Adipocyte (in vitro differentiated cells): ENCODE data around the gene CCDC136.

Source experiments
- DNase-seq: peaks from one replicate; pipeline ENCODE4 v3.0.0-alpha.2; 2015; ENCODE audit warnings: low read depth
- H3K27me3 ChIP-seq: replicated peaks from 2 replicates; pipeline ENCODE4 v1.7.0; 2013; ENCODE audit warnings: mild to moderate bottlenecking, low read length, moderate library complexity; ENCODE audit not compliant: control insufficient read depth, insufficient read depth
- H3K36me3 ChIP-seq: 2 replicates; pipeline ENCODE4 v1.7.0; 2013; ENCODE audit warnings: low read length, mild to moderate bottlenecking, moderate library complexity; ENCODE audit not compliant: control insufficient read depth, insufficient read depth, severe bottlenecking
- H3K4me1 ChIP-seq: 2 replicates; pipeline ENCODE4 v1.7.0; 2013; ENCODE audit warnings: mild to moderate bottlenecking, low read length, moderate library complexity; ENCODE audit not compliant: control insufficient read depth, insufficient read depth
- H3K4me3 ChIP-seq: 2 replicates; pipeline ENCODE4 v1.7.0; 2013; ENCODE audit warnings: mild to moderate bottlenecking, low read length, moderate library complexity
- H3K9ac ChIP-seq: 2 replicates; pipeline ENCODE4 v1.7.0; 2013; ENCODE audit warnings: mild to moderate bottlenecking, low read length, moderate library complexity
- H3K9me3 ChIP-seq: 2 replicates; pipeline ENCODE4 v1.7.0; 2013; ENCODE audit warnings: mild to moderate bottlenecking, low read length, moderate library complexity; ENCODE audit not compliant: control insufficient read depth

The CCDC136 gene

GRCh38 chr7:128862571-128863432 lies 71.0 kb downstream of the CCDC136 start, which contains the start of gene ATP6V1F:
Gene ATP6V1F, plus strand, starts transcription at chr7:128862856. Its CDS starts 49 bp downstream, at chr7:128862905.
- H3K4me1 ChIP-seq: peaks cover 35% of the 10 kb centered on the region
- H3K36me3 ChIP-seq: peaks cover 21% of the 10 kb centered on the region
- DNase-seq: peak; percentile 98
- H3K9me3 ChIP-seq: no peaks in the 10 kb centered on the region
- H3K9ac ChIP-seq: peak within 1 kb of the TSS; percentile 94
- peak within 1 kb of the TSS; percentile 92 for H3K4me3 ChIP-seq
- no peaks in the 10 kb centered on the region for H3K27me3 ChIP-seq

- Histone ChIP-seq H3K4me1 (peaks cover 34% of the 10 kb centered on the region), H3K9me3 (no peaks in the 10 kb centered on the region), H3K4me3 (peak overlapping the region; percentile 92), H3K36me3 (peaks cover 19% of the 10 kb centered on the region), H3K27me3 (no peaks in the 10 kb centered on the region), H3K9ac (peak overlapping the region; percentile 94)
- DNase-seq: peak; percentile 79
Measured at GRCh38 chr7:128863433-128863989, 71.7 kb downstream of the CCDC136 start.

DNA sequence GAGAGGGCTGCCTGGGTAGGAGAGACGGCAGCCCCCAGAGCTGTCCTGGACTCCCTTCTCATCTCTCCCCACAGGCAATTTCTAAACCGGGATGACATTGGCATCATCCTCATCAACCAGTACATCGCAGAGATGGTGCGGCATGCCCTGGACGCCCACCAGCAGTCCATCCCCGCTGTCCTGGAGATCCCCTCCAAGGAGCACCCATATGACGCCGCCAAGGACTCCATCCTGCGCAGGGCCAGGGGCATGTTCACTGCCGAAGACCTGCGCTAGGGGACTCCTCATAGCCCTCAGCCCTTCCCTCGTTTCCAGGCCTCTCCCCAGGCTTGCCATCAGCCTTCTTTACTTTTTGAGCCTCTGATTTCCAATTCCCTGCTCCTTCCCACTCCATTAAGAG lies 73.5 kb downstream of the CCDC136 start:
- DNase-seq: no peak

DNA sequence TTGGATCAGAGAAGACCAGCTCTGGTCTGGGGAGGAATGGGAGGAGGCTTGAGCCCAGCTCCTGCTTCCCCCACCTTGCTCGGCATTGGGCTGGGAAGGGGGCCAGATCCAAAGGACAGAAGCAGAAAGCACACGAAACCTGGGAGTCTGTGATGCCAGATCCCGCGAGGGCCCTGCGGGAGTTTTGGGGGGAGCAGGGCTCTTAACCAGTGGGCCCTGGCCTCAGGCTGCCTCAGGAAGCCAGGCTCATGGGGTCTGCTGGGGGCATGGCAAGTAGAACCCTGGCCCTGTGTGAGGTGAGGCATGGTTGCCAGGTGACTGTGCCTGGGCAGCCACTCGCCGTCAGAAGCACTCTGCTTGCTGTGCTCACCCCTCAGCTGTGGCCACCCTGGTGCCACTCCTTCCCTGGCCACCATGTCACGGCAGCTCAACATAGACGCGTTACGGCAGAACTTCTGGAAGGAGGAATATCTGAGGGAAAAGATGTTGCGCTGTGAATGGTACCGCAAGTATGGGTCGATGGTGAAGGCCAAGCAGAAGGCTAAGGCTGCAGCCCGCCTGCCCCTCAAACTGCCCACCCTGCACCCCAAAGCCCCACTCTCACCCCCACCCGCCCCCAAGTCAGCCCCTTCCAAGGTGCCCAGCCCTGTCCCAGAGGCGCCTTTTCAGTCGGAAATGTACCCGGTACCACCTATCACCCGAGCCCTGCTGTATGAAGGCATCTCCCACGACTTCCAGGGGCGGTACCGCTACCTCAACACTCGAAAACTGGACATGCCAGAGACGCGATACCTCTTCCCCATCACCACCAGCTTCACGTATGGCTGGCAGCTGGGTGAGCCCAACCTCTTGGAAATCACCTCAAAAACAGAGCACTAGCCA lies 74.5 kb downstream of the CCDC136 start:
- DNase-seq: no peak
- no peaks in the 10 kb centered on the region for H3K9me3 ChIP-seq
- H3K27me3 ChIP-seq: no peaks in the 10 kb centered on the region
- peaks cover 16% of the 10 kb centered on the region for H3K36me3 ChIP-seq
- no peak overlapping the region for H3K9ac ChIP-seq
- peaks cover 23% of the 10 kb centered on the region for H3K4me1 ChIP-seq
- H3K4me3 ChIP-seq: no peak overlapping the region

More for the DNA sequence above, 73.5 kb downstream of the CCDC136 start:
- Histone ChIP-seq H3K9me3 (no peaks in the 10 kb centered on the region), H3K4me1 (peaks cover 29% of the 10 kb centered on the region), H3K36me3 (peaks cover 16% of the 10 kb centered on the region), H3K9ac (no peak overlapping the region), H3K4me3 (no peak overlapping the region), H3K27me3 (no peaks in the 10 kb centered on the region)

GRCh38 chr7:128867241-128867640 lies 75.5 kb downstream of the CCDC136 start:
- no peak for DNase-seq
- Histone ChIP-seq H3K4me1 (peaks cover 20% of the 10 kb centered on the region), H3K9me3 (no peaks in the 10 kb centered on the region), H3K4me3 (no peak overlapping the region), H3K36me3 (peaks cover 16% of the 10 kb centered on the region), H3K27me3 (no peaks in the 10 kb centered on the region), H3K9ac (no peak overlapping the region)

DNA sequence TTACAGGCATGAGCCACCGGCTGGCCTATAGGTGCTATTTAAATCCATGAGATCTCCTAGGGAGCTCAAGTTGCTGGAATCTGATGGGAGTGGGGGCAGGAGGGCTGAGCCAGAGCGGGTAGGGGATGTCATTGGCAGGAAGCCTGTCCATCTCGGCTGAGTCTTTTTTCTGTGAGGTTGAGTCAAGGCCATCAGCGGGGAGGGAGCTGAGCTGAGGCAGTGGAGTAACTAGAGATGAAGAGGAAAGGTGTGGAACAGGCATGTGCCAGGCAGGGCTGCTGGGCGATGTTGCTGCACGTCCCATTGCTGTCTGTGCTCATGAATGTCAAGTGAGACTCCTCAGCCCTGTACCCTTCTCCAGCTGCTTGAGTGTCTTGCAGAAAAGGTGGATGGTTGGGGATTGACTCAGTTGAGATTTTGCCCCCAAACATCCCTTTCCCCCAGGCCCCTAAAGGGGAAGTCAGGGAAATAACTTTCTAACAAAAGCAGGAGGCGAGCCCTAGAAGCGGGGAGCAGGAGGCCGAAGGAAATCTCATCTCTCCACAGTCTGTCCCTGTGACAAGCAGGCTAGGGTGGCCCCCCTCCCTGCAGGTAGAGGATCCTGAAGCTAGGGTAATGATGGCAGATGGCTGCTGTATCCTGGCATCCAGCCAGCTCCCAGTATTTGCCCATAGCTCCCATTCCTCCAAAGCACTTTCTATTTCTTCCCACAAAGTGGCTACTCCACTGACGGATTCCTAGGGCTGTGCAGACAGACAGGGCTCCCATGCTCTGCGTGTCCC lies 76.3 kb downstream of the CCDC136 start:
- Histone ChIP-seq H3K4me1 (peaks cover 18% of the 10 kb centered on the region), H3K36me3 (peaks cover 16% of the 10 kb centered on the region), H3K9ac (no peak overlapping the region), H3K9me3 (no peaks in the 10 kb centered on the region), H3K27me3 (no peaks in the 10 kb centered on the region), H3K4me3 (no peak overlapping the region)
- no peak for DNase-seq

DNA sequence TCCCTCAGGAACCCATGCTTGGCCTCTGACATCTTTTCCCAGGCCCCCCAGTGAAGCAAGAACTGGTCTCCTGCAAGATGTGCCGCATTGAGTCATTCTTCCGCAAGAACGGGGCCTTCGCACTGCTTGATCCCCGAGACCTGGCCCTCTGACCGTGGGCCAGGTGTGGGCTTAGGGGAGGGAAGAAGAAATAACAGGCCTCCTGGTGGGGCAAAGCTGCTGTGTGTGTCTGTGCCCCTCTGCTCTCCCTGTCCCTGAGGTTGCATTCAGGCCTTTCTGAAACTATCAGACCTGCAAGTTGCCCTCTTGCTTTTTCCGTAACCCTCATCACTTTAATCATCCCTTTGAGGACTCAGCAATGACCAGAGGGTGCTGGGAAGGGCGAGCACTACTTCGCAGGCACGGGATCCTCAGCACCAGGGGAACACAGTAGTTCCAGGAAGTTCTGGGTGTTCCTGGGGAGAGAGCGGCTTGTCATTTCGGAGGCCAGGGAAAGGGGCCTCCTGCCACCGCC lies 76.9 kb downstream of the CCDC136 start:
- H3K27me3 ChIP-seq: no peaks in the 10 kb centered on the region
- peak overlapping the region; percentile 70 for H3K4me3 ChIP-seq
- peak overlapping the region; percentile 51 for H3K9ac ChIP-seq
- no peak for DNase-seq
- H3K36me3 ChIP-seq: peaks cover 16% of the 10 kb centered on the region
- H3K9me3 ChIP-seq: no peaks in the 10 kb centered on the region
- peaks cover 14% of the 10 kb centered on the region for H3K4me1 ChIP-seq

DNA sequence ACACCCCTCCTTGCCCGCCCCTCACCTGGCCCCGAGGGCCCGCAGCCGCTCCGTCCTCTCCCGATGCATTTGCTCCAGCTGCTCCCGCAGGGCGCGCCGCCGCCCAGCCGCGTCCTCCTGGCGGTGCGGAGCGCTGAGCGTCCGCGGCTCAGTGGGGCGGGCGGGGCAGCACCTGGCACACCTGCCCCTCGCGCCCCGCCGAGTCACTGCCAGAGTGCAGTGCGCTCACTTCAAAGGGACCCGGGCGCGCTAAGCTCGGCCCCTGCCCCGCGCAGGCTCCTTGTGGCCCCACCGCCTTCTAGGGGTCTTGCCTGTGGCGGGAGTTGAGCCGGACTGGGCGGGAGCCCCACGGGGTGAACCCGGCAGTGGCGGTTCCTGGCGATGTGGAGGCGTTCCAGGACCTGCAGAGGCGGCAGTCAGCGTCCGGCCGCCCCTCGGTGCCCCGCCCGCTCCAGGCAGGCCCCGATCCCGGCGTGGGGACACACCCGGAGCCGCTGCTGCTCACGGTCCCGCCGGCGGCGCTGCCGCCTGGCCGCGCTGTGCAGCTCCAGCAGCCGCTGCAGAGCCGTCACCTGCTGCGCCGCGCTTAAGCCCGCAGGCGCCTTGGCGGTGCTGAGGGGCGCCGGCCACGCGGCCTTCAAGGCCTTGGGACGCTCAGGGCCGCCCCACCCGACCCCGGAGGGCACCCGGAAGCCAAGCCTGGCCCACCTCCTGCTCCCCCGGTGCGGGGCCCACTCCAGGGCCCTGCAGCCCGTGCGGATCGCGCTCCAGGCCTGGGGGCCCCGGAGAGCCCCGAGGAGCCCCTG lies 77.6 kb downstream of the CCDC136 start:
- Histone ChIP-seq H3K9ac (peak overlapping the region; percentile 51), H3K27me3 (no peaks in the 10 kb centered on the region), H3K9me3 (no peaks in the 10 kb centered on the region)

DNA sequence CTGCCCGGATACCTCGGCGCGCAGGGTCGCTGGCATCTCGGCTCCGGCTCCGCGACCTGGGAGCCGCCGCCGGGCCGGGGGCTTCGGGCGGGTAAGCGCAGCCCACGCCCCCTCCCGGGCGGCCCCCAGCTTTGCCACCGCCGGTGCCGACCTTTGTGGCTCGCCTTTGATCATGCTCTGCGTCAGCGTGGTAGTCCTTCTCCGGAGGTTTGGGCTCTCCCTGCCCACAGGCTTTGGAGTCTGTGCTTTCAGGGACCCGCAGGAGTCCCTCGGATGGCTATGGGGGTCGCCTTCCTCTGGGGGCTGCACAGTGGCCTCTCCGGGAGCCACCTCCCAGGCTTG lies 78.1 kb downstream of the CCDC136 start:
- Histone ChIP-seq H3K4me1 (peaks cover 11% of the 10 kb centered on the region), H3K4me3 (peak overlapping the region; percentile 70), H3K27me3 (no peaks in the 10 kb centered on the region), H3K9ac (peak overlapping the region; percentile 51), H3K9me3 (no peaks in the 10 kb centered on the region), H3K36me3 (peaks cover 12% of the 10 kb centered on the region)
- DNase-seq: no peak

More for the DNA sequence above, 77.6 kb downstream of the CCDC136 start:
- Histone ChIP-seq H3K4me3 (peak overlapping the region; percentile 70), H3K36me3 (peaks cover 16% of the 10 kb centered on the region), H3K4me1 (peaks cover 11% of the 10 kb centered on the region)
- DNase-seq: peak; percentile 70

- H3K9me3 ChIP-seq: no peaks in the 10 kb centered on the region
- no peak overlapping the region for H3K4me3 ChIP-seq
- no peak for DNase-seq
- no peaks in the 10 kb centered on the region for H3K27me3 ChIP-seq
- peaks cover 3% of the 10 kb centered on the region for H3K36me3 ChIP-seq
- H3K9ac ChIP-seq: no peak overlapping the region
- H3K4me1 ChIP-seq: peaks cover 11% of the 10 kb centered on the region
Measured at GRCh38 chr7:128871050-128871449, 79.3 kb downstream of the CCDC136 start.
